Liver (tissue), 3 donors: ENCODE data around the gene NAA38.

Source experiments
- GABPA ChIP-seq, 2 donors: IDR thresholded peaks in 1 of 2; conservative IDR thresholded peaks in 1 of 2; 2 replicates each; pipeline ENCODE4 v1.6.1; 2016; ENCODE audit warnings: antibody characterized with exemption in 2 of 2, mild to moderate bottlenecking in 1 of 2, moderate library complexity in 1 of 2
- HNF4G ChIP-seq: IDR thresholded peaks from 2 replicates; pipeline ENCODE4 v1.6.1; 2016; ENCODE audit warnings: antibody characterized with exemption
- JUND ChIP-seq, 2 donors: IDR thresholded peaks; 2 replicates each; pipeline ENCODE4 v1.6.1; 2016; ENCODE audit warnings: antibody characterized with exemption in 2 of 2
- RAD21 ChIP-seq, 2 donors: IDR thresholded peaks; 2 replicates each; pipeline ENCODE4 v1.6.1; 2016; ENCODE audit warnings: antibody characterized with exemption in 2 of 2, mild to moderate bottlenecking in 2 of 2
- RXRA ChIP-seq, 2 donors: IDR thresholded peaks; 2 replicates each; pipeline ENCODE4 v1.6.1; 2017 to 2018; ENCODE audit warnings: antibody characterized with exemption in 2 of 2, mild to moderate bottlenecking in 1 of 2
- SP1 ChIP-seq: IDR thresholded peaks from 2 replicates; pipeline ENCODE4 v1.6.1; 2018; ENCODE audit warnings: antibody characterized with exemption, mild to moderate bottlenecking
- TAF1 ChIP-seq: conservative IDR thresholded peaks from 2 replicates; pipeline ENCODE4 v1.6.1; 2016; ENCODE audit warnings: antibody characterized with exemption, mild to moderate bottlenecking
- YY1 ChIP-seq: IDR thresholded peaks from 2 replicates; pipeline ENCODE4 v1.6.1; 2016; ENCODE audit warnings: antibody characterized with exemption, mild to moderate bottlenecking
- TF ChIP-seq, protein P1 (sequence below): fragments of 150-350 bp; IDR thresholded peaks from 2 replicates; pipeline ENCODE4 v1.5.1; 2017; ENCODE audit warnings: improper control_type of control experiment, low read depth, low read length; ENCODE audit not compliant: missing input control
- TF ChIP-seq, protein P2 (sequence below): IDR thresholded peaks from 2 replicates; pipeline ENCODE4 v1.6.1; 2016; ENCODE audit warnings: antibody characterized with exemption
- TF ChIP-seq, protein P3 (sequence below): IDR thresholded peaks from 2 replicates; pipeline ENCODE4 v1.6.1; 2016; ENCODE audit warnings: antibody characterized with exemption, mild to moderate bottlenecking
- TF ChIP-seq, protein P4 (sequence below): IDR thresholded peaks from 2 replicates; pipeline ENCODE4 v1.6.1; 2016; ENCODE audit warnings: antibody characterized with exemption
- donor health status: healthy.
- donor health status: healthy.

DNA sequence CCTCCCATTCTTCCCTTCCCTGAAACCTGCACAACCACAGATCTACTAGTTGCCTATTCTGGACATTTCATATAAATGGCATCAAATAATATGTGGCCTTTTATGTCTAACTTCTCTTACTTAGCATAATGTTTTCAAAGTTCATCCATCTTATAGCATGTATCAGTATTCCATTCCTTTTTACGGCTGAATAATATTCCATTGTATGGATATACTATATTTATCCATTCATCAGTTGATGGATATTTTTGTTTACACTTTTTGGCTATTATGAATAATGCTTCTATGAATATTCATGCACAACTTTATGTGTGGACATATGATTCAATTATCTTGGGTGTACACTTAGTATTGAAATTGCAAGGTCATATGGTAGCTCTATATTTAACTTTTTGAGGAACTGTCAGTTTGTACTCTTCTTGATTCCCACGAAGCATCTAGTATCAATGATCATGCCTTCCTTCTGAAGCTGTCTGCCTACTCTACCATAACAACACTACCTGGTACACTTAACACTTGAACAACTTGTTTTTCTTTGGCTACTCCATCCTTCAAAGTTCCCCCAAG, 18.5 kb upstream of the NAA38 start:
- TF ChIP-seq JUND (IDR thresholded peaks at IDR 0.05) (no peak), TAF1 (no peak), GABPA (IDR thresholded peaks at IDR 0.05 in 1 of 2, conservative IDR thresholded peaks at IDR 0.05 in 1 of 2) (no peak), YY1 (no peak), HNF4G (no peak), RAD21 (IDR thresholded peaks at IDR 0.05) (no peak), SP1 (no peak), RXRA (IDR thresholded peaks at IDR 0.05) (no peak)
- TF ChIP-seq, protein P1, sequence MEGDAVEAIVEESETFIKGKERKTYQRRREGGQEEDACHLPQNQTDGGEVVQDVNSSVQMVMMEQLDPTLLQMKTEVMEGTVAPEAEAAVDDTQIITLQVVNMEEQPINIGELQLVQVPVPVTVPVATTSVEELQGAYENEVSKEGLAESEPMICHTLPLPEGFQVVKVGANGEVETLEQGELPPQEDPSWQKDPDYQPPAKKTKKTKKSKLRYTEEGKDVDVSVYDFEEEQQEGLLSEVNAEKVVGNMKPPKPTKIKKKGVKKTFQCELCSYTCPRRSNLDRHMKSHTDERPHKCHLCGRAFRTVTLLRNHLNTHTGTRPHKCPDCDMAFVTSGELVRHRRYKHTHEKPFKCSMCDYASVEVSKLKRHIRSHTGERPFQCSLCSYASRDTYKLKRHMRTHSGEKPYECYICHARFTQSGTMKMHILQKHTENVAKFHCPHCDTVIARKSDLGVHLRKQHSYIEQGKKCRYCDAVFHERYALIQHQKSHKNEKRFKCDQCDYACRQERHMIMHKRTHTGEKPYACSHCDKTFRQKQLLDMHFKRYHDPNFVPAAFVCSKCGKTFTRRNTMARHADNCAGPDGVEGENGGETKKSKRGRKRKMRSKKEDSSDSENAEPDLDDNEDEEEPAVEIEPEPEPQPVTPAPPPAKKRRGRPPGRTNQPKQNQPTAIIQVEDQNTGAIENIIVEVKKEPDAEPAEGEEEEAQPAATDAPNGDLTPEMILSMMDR, result no peak
- TF ChIP-seq, protein P2, sequence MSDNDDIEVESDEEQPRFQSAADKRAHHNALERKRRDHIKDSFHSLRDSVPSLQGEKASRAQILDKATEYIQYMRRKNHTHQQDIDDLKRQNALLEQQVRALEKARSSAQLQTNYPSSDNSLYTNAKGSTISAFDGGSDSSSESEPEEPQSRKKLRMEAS, result no peak
- TF ChIP-seq, protein P3, sequence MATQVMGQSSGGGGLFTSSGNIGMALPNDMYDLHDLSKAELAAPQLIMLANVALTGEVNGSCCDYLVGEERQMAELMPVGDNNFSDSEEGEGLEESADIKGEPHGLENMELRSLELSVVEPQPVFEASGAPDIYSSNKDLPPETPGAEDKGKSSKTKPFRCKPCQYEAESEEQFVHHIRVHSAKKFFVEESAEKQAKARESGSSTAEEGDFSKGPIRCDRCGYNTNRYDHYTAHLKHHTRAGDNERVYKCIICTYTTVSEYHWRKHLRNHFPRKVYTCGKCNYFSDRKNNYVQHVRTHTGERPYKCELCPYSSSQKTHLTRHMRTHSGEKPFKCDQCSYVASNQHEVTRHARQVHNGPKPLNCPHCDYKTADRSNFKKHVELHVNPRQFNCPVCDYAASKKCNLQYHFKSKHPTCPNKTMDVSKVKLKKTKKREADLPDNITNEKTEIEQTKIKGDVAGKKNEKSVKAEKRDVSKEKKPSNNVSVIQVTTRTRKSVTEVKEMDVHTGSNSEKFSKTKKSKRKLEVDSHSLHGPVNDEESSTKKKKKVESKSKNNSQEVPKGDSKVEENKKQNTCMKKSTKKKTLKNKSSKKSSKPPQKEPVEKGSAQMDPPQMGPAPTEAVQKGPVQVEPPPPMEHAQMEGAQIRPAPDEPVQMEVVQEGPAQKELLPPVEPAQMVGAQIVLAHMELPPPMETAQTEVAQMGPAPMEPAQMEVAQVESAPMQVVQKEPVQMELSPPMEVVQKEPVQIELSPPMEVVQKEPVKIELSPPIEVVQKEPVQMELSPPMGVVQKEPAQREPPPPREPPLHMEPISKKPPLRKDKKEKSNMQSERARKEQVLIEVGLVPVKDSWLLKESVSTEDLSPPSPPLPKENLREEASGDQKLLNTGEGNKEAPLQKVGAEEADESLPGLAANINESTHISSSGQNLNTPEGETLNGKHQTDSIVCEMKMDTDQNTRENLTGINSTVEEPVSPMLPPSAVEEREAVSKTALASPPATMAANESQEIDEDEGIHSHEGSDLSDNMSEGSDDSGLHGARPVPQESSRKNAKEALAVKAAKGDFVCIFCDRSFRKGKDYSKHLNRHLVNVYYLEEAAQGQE, result no peak
- TF ChIP-seq, protein P4, sequence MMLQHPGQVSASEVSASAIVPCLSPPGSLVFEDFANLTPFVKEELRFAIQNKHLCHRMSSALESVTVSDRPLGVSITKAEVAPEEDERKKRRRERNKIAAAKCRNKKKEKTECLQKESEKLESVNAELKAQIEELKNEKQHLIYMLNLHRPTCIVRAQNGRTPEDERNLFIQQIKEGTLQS, result no peak
